Testis (tissue), 5 donors: Measurements from ENCODE around the gene C9orf78. TPM values are rescaled to one million over a fixed set of nuclear protein-coding genes. Genes with fewer than 3 reads are reported as not detected.

Experiments
- DNase-seq: peaks from one replicate; pipeline ENCODE4 v3.0.0-alpha.2; 2019
- H3K27ac ChIP-seq, 2 donors: fragments of 200-600 bp; sonication (generic); one replicate each; pipeline ENCODE4 v1.5.1; 2019
- H3K27me3 ChIP-seq: fragments of 200-600 bp; sonication (generic); one replicate; pipeline ENCODE4 v1.5.1; 2019
- H3K36me3 ChIP-seq: fragments of 200-600 bp; sonication (generic); one replicate; pipeline ENCODE4 v1.5.1; 2017; ENCODE audit warnings: low read depth; ENCODE audit errors: missing control alignments
- H3K4me1 ChIP-seq: fragments of 200-600 bp; sonication (generic); one replicate; pipeline ENCODE4 v1.5.1; 2019
- H3K4me3 ChIP-seq, 2 donors: fragments of 200-600 bp; sonication (generic); one replicate each; pipeline ENCODE4 v1.5.1; 2017 to 2019
- H3K9me3 ChIP-seq: fragments of 200-600 bp; sonication (generic); one replicate; pipeline ENCODE4 v1.5.1; 2017
- POLR2A ChIP-seq: fragments of 450-650 bp; IDR thresholded peaks from one replicate; pipeline ENCODE4 v1.6.1; 2017; ENCODE audit warnings: antibody characterized with exemption, mild to moderate bottlenecking, moderate library complexity
- WGBS, 2 donors: methylation state at CpG; one replicate each; pipeline ENCODE4 v1.1.5; 2018; 5-methylcytosine and 5-hydroxymethylcytosine counted together
- intact Hi-C: fragments of 100-400 bp; cut with DNase I; formaldehyde crosslinking; loops from one replicate; pipeline ENCODE4 v1.15.1; 2023; ENCODE audit warnings: low total_unique reads
- long read RNA-seq, 2 donors: transcript quantifications; one replicate each; lab custom pipeline, GENCODE V29; 2026
- polyA plus RNA-seq: library from polyadenylated mRNA; stranded (reverse); fragments of 350-450 nt; fragmentation: Illumina TruSeq; extraction: RNeasy Lipid Tissue Mini Kit (QIAGEN cat#74804); gene quantifications from one replicate; pipeline ENCODE4 v1.2.3, GENCODE V29; 2014; ENCODE audit warnings: low read depth, low replicate concordance; ENCODE audit not compliant: insufficient read depth
- total RNA-seq, 2 donors: library from RNA; depleted of rRNA; stranded (reverse); fragments of >200 nt; gene quantifications; one replicate each; pipeline ENCODE4 v1.2.3, GENCODE V29; 2016
- TF ChIP-seq, protein P1 (sequence below), 3 experiments: fragments of 450-650 bp in 2 of 3; fragments of 200-600 bp in 1 of 3; sonication (generic) in 1 of 3; IDR thresholded peaks; one replicate each; pipeline ENCODE4 v1.5.1; 2016 to 2019; ENCODE audit warnings: antibody characterized with exemption in 3 of 3, mild to moderate bottlenecking in 2 of 3, moderate library complexity in 1 of 3

Gene C9orf78, protein sequence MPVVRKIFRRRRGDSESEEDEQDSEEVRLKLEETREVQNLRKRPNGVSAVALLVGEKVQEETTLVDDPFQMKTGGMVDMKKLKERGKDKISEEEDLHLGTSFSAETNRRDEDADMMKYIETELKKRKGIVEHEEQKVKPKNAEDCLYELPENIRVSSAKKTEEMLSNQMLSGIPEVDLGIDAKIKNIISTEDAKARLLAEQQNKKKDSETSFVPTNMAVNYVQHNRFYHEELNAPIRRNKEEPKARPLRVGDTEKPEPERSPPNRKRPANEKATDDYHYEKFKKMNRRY
- total RNA-seq = 10 to 100 TPM; 56.3 to 83.2 TPM
- polyA plus RNA-seq = 86.8 TPM
- long read RNA-seq, donor 1, transcript C9orf78-201 (9 exons, 1,795 nt) = major isoform, 24 of 41 reads
- long read RNA-seq, donor 1, partial matches to known transcripts = 16 of 41 reads
- long read RNA-seq, donor 1, other reads (novel, unspliced or antisense) = 0 of 41 reads
- long read RNA-seq, donor 2, transcript C9orf78-201 (9 exons, 1,795 nt) = major isoform, 13 of 13 reads
- long read RNA-seq, donor 2, partial matches to known transcripts = 0 of 13 reads
- long read RNA-seq, donor 2, other reads (novel, unspliced or antisense) = 0 of 13 reads

DNA sequence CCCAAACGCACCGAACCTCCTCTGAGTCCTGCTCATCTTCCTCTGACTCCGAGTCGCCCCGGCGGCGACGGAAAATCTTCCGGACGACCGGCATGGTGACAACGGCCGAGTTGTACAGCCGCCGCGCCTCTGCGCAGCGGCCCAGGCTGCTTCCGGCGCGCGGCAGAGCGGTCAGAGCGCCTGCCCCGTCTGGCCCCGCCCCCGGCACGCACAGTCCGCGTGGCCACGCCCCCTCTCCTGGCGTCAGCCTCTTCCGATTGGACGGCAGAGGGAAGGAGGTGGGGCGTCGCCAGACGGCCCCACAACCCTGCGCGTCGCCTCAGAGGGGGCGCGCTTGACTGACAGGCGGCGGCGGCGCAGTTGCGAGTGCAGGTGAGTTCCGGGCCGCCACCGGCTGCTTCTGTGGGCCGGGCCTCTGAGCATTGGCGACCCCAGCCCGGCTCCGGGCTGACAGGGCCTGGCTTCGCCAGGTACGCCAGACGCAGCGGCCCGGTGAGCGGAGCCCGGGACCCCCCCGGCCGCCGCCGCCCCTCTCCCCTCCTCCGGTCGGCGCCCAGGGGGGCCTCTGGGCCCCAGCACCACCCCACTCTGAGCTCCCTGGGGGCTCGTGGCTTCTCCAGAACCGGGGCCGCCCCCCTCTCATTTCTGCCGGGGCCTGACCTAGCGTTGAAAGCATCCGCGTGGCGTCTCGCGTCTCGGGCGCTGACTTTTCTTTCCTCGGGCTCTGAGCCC lies at the start of gene C9orf78, which contains the start of gene USP20:
Gene C9orf78, minus strand, starts transcription at position 148 of the 732 bp plus-strand sequence. Its CDS starts 54 bp downstream, at position 94.
Gene USP20, plus strand, starts transcription at position 331 of the 732 bp plus-strand sequence. CDS start 17,098 bp downstream, outside the sequence.
- H3K4me1 ChIP-seq = peaks cover 18% of the 10 kb centered on the region
- no peaks in the 10 kb centered on the region for H3K9me3 ChIP-seq
- peak; percentile 97 for DNase-seq
- H3K27ac ChIP-seq = peak within 1 kb of the TSS; percentile 82 to 85
- peak within 1 kb of the TSS; percentile 97 to 98 for H3K4me3 ChIP-seq
- TF ChIP-seq POLR2A = peak; percentile 57
- TF ChIP-seq, protein P1, sequence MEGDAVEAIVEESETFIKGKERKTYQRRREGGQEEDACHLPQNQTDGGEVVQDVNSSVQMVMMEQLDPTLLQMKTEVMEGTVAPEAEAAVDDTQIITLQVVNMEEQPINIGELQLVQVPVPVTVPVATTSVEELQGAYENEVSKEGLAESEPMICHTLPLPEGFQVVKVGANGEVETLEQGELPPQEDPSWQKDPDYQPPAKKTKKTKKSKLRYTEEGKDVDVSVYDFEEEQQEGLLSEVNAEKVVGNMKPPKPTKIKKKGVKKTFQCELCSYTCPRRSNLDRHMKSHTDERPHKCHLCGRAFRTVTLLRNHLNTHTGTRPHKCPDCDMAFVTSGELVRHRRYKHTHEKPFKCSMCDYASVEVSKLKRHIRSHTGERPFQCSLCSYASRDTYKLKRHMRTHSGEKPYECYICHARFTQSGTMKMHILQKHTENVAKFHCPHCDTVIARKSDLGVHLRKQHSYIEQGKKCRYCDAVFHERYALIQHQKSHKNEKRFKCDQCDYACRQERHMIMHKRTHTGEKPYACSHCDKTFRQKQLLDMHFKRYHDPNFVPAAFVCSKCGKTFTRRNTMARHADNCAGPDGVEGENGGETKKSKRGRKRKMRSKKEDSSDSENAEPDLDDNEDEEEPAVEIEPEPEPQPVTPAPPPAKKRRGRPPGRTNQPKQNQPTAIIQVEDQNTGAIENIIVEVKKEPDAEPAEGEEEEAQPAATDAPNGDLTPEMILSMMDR (IDR thresholded peaks at IDR 0.05) = no peak
- no peaks in the 10 kb centered on the region for H3K36me3 ChIP-seq
- WGBS, 2 donors = 0% methylated on average over 26 to 45 of the region's 81 CpGs
- H3K27me3 ChIP-seq = no peaks in the 10 kb centered on the region
- intact Hi-C loops = no loop called here

DNA sequence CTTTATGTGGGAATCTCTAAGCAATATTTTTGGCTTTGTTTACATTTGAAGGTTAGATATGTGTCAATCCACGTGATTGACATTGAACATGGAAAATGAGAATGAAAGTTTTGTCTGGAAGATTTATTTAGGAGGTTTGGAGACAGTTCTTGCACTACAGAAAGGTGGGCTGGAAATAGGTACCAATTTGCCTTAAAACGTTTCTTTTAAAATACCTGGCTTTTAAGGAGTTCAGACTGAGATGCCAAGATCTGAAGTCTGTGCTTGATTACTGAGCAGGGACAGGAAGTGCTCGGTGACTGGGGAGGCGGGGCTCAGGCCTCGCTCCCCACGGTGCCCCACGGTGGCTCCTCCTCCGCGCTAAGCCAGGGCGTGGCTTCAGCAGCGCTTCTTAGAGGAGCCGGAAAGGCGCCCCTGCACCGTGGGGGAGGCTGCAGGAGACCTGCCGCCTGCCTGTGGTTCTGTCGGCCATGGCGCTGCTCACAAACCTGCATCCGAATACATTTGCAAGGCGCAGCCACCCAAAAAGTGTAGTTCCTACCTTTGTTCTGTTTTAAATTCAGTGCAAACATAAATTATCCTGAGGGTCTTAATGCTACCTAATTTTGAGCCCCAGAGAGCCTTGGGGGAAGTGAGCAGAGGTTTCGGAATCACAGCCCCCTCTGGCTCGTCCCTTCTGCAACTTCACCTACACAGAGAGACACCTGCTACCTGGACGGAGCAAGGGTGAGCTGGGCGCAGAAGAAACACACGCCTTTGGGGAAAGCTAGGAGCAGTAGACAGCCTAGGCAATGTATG lies 49.3 kb upstream of the C9orf78 start:
- DNase-seq = peak; percentile 95
- Histone ChIP-seq H3K4me3 (peak overlapping the region; percentile 12 to 51), H3K36me3 (no peaks in the 10 kb centered on the region), H3K9me3 (no peaks in the 10 kb centered on the region), H3K4me1 (peaks cover 33% of the 10 kb centered on the region), H3K27me3 (no peaks in the 10 kb centered on the region), H3K27ac (peak overlapping the region; percentile 77 to 81)
- intact Hi-C loops = loop anchor here (5.0 to 10.0 kb wide), 3 partner anchors 158 to 350 kb away; partner anchors contain the start of gene FNBP1
- TF ChIP-seq POLR2A = no peak
- TF ChIP-seq, protein P1 (IDR thresholded peaks at IDR 0.05) = no peak
- WGBS, 2 donors = 7 to 17% methylated on average over 8 to 24 of the region's 24 CpGs

DNA sequence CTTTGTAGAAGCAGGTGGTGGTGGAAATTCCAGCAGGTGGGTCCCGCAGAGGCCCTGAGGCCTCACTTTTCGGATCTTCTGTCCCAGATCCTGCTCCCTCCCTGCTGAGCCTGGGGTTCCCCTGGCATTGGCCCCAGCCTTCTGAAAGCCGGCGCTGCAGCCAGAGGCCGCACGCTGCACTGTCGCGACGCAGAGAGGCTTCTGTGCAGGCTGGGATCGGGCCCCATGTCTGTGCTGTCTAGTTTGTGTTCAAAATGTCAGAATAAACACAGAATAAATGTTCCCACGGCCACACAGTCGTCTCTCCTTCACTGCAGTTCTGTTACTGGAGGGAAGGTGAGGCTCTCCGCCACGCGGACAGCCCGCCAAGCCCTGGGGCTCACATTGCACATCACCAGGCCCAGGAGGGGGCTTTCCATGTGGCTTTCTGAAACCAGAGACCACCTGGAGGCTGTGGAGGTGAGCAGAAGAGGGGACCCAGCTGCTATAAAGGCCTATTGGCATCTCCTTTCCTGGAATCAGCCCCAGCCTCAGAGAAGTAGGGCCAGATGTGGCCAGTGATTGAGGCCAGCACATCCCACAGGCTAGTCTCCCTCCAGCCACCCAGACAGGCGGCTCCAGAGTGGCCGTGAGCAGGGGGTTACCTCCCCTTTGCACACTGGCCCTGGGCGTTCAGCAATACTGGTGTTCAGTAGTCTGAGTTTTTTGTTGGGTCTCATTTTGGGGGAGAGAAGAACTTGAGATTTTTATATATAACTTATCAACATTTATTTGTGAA lies 46.7 kb upstream of the C9orf78 start:
- H3K27me3 ChIP-seq = no peaks in the 10 kb centered on the region
- no peak overlapping the region for H3K4me3 ChIP-seq
- intact Hi-C loops = loop anchor here (10.0 kb wide), 2 partner anchors 223 to 353 kb away; no protein-coding TSS in a partner anchor
- H3K4me1 ChIP-seq = peaks cover 26% of the 10 kb centered on the region
- H3K9me3 ChIP-seq = no peaks in the 10 kb centered on the region
- DNase-seq = no peak
- no peak overlapping the region for H3K27ac ChIP-seq
- TF ChIP-seq, protein P1 (IDR thresholded peaks at IDR 0.05) = no peak
- TF ChIP-seq POLR2A = no peak
- no peaks in the 10 kb centered on the region for H3K36me3 ChIP-seq
- WGBS, 2 donors = 88 to 91% methylated on average over 16 to 19 of the region's 19 CpGs
